RPMI8226 (cell line): ENCODE measurements around the gene RAPGEF5.
A peak's percentile ranks its signal among the peaks of the same experiment; 100 is the strongest.

Experiments
- DNase-seq: peaks from one replicate; pipeline ENCODE4 v3.0.0-alpha.2; 2015

Gene RAPGEF5, protein sequence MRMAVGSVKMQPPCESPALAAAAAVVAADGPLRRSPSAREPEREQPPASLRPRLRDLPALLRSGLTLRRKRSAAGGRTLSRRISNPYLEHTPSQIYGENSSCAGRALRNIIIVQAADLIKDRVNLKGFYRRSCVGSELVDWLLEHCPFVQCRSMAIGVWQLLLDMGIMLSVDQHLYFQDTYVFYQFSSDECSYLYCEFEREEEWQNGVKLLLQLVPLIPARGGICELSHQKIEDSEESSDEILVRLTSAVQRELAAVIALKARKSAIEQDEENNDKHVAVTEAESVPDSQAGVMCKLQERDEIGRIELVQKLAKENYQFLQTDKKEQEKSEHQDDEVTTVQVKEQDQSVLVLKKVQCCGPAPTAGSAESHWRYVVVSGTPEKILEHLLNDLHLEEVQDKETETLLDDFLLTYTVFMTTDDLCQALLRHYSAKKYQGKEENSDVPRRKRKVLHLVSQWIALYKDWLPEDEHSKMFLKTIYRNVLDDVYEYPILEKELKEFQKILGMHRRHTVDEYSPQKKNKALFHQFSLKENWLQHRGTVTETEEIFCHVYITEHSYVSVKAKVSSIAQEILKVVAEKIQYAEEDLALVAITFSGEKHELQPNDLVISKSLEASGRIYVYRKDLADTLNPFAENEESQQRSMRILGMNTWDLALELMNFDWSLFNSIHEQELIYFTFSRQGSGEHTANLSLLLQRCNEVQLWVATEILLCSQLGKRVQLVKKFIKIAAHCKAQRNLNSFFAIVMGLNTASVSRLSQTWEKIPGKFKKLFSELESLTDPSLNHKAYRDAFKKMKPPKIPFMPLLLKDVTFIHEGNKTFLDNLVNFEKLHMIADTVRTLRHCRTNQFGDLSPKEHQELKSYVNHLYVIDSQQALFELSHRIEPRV

DNA sequence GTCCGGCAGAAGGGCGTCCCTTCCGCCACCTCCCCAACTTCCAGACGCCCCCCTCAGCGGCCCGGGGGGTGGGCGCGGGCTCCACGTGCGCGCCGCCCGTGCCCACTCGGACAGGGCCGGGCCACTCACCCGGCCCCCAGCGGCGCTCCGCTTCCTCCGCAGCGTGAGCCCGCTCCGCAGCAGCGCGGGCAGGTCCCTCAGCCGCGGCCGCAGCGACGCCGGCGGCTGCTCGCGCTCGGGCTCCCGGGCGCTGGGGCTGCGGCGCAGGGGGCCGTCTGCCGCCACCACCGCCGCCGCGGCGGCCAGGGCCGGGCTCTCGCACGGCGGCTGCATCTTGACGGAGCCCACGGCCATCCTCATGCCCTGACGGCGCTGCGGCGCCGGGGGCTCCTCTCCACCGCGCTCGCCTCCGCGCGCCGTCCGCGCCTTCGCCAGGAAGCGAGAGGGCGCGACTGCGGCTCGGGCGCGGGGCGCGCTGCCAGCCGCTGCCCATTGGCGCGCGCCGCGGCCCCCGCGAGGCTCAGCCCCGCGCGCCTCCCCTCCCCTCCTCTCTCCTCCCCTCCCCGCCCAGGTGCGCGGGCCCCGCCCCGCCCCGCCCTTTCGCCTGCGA lies at the start of gene RAPGEF5:
TSS of gene RAPGEF5 (minus strand) at position 454 of the 610 bp plus-strand sequence. CDS start at position 360, 94 bp downstream.
- DNase-seq, result peak; percentile 84

DNA sequence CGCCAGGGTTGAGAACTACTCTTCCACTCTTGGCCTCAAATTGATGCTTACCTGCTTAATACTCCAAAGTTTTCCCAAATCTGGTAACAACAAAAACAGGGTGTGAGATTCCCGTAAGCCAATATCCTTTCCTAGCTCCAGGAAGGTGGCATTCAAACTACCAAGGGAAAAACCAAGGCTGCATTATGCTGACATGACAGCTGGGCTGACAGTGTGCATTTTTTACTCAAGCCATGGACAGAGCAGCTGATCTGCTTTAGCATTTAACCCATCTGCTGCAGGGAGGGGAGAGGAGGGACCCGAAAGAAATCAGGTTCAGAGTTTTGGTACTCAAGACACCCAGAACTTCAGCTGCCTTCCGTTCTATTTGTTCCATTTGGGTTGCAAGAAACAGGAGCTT lies 49.8 kb upstream of the RAPGEF5 start:
- no peak for DNase-seq

DNA sequence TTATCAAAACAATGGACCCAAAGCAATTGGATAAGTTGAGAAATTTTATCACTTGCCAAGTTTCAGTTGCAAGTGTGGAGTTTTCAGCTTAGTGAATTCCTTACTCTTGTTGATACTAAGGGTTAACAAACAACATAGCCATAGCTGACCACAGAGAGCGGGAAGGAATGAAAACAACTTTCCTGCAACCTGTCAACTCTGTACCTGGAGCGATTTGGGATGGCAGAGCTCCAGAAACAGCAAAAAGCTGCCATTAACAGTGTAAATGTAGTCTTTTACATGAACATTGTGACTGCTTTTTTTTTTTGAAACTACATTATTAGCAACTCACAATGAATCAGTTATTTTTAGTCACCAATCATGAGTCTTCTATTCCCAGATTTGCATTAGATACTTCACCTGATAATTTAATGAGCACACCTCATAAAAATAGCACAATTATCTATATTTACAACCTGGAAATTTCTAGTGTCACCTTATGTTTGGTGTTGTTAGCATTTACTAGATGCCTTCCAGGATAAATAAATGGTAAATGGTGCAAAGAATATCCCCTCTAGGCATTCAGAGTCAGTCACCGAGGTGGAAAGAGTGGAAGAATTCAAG lies 47.6 kb upstream of the RAPGEF5 start:
- no peak for DNase-seq

GRCh38 chr7:22403344-22403743 lies 46.4 kb upstream of the RAPGEF5 start:
- DNase-seq, result no peak

- DNase-seq, result no peak
These were observed 45.3 kb upstream of the RAPGEF5 start for GRCh38 chr7:22402250-22402649.

DNA sequence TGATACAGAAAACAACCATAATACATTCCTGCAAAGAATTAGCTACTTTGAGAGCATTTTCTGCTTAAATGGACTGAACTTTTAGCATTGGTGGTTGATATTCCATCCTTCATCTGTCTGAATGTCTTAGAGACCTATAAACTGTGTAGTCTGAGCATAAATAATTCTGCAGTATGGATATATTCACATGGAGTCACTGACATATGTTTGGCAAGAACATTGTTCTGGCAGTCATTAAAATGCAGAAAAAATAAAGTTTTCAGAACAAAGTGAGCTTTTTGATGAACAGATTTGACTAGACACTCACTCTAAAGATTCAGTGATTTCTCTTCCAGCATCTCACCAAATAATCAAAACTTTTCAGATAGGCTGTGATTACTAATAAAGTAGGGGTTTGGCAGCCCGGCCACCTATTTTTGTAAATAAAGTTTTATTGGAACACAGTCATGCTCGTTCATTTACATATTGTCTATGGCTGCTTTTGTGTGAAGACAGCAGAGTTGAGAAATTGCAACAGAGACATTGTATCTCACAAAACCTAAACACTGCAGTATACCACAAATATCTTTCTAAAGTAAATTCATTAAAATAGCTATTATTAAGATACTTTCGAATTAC lies 44.1 kb upstream of the RAPGEF5 start:
- no peak for DNase-seq

DNA sequence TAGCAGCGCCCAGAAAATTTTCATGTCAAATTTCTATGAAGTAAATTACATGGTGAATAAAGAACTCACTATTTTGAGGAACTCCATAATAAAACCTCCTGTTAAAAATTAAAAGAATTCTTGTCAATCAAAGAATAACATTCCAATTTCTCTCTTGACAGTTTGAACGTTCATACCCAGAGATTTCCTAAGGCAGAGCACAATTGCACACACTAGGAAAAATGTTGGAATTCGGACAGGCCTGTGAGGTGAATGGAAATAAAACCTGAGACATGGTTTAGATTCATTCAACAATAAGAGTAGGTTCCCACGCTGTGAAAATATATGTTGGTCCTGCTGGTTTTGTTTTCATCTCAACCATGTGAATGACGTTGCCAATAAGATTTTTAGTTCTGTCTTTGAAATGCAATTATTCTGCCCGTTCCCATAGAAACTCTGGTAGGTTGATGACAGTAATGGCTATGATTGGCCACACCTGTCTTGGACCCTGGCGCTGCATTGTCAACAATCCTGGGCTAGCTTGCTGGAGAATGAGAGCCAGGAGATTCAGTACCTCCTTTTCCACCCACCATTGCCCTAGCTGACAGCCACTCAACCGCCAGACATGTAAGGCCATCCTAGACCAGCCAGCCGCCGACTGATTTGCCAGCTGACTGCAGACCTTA lies 43.3 kb upstream of the RAPGEF5 start:
- no peak for DNase-seq

DNA sequence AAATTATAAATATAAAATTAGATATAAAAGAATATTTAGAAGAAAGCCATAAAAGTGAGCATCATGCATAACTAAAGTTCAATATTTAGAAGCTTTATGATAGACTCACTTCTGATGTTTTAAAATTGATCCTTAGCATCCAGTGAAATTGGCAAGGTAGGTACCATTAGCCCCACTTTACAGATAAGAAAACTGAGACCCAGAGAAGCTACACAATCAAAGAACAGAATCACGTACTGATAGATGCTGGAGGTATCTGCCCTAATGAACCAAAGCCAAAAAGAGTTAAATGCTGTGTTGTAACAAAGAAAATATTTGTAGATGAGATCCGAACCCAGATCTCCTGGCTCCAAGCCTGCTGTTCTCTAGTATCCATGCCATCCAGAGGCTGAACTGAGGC lies 42.6 kb upstream of the RAPGEF5 start:
- no peak for DNase-seq

DNA sequence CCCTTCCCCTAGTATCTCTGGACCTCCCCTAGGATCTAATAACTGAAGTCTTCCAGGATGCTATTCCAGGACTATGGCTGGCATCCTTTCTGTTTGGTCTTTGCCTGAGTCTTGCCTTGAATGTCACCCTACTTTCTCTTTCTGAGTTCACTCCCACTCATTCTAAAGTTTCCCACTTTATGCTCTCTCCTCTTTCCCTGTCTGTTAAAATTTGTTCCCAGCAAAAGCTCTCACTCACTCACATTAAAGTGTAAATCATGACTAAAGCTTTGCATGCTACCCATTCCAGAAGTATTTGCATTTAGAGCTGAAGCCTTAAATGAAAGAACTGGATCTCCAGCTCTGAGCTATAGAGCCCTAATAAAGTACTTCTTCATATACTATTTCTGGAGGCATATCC lies 42.1 kb upstream of the RAPGEF5 start:
- DNase-seq, result no peak

- DNase-seq, result no peak
These were observed 41.0 kb upstream of the RAPGEF5 start for GRCh38 chr7:22397981-22398380.

DNA sequence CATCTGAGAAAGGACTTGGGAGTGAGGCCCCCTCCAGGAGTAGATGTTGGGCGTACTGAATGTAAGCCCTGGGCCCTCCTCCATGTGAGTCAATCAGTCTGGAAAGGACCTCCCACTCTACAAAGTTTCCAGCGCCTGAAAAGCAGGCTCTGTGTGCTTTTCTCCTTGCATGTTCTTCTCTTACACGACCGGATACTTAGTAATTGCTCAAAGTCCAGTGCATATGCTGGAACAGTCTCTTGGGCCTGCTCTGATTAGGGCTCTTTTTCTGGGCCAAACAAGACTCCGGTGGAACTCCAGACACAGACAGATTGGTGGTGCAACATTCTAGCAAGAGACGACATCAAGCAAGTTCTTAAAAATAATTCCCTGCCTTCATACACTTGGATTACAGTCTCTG lies 38.3 kb upstream of the RAPGEF5 start:
- no peak for DNase-seq

- DNase-seq, result no peak
These were observed 37.8 kb upstream of the RAPGEF5 start for GRCh38 chr7:22394739-22395138.

DNA sequence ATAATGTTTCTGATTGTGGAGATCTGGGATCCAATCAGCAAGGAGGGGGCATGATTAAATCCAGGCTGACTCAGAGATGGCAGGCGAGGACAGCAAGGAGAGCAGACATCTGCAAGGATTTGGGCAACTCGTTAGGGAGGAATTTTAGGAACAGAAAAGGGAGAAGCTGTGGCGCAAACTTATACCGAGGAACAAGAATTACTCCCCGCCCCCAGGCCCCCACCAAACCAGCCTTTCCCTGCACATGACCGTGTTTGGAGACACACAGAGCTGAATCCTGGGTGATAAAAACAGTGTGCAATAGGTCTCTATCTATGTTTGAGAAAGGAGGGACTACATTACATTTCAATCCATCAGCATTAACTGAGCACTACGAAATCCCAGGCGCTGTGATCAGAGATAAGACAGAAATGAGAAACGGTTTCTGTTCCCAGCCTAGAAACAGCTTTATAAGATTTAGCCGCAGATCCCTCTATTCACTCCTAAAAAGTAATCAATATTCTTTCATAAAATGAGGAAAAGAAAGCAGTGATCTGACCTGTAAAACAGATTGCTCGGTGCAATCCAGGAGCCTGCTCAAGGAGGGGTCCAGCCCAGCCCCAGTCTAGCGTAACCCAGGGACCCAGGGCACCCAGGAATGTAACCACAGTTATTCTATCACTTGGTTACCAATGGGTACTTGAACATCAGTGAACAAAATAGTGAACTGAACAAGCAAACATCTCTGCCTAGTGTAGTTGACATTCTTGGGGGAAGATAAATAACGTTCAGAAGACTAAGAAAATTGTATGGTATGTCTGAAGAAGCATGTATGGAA lies 37.2 kb upstream of the RAPGEF5 start:
- DNase-seq, result no peak

- DNase-seq, result no peak
These were observed 33.6 kb upstream of the RAPGEF5 start for GRCh38 chr7:22390516-22390915.

GRCh38 chr7:22389892-22390291 lies 32.9 kb upstream of the RAPGEF5 start:
- DNase-seq, result no peak

DNA sequence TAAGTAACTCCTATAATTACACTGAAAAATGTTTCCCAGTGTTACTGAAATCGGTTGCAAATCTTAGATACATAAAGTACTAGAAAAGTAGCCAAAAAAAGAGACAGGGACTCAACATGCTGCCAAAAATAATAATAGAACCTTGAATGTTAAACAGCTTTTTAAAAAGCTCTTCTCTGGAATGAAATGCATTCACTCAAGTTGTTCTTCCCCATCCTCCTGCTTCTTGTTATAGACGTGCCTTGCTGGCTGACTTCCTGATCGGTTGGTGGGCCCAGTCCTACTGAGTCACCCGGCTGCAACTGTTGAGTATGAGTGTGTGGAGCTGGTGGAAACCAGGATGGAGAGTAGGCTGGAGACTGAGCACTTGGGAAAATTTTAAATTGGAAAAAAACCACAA lies 30.6 kb upstream of the RAPGEF5 start:
- DNase-seq, result no peak

- DNase-seq, result no peak
These were observed 29.9 kb upstream of the RAPGEF5 start for GRCh38 chr7:22386865-22387264.

GRCh38 chr7:22386206-22386858 lies 29.4 kb upstream of the RAPGEF5 start:
- DNase-seq, result no peak

- no peak for DNase-seq
These were observed 28.4 kb upstream of the RAPGEF5 start for GRCh38 chr7:22385326-22385725.

DNA sequence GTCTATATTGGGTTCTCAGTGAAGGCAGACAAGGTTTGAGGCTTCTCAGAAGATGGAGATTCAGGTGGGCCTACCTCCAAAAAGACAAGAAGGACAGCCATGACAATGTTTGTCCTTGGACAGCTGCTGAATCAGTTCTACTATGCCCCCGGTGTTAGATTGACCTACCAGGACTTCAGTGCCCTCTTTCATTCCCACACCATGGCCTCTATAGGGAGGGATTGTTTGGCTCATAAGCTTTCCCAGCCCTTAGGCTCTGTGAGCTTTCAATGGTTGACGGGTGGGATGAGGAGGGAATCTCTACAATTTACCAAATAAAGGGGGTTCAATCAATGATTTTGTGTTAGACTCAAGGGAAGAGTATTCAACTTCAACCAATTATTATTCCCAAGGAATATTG lies 23.4 kb upstream of the RAPGEF5 start:
- no peak for DNase-seq
